Measurements from ENCODE around the gene CFAP74. TPM values are rescaled to one million over a fixed set of nuclear protein-coding genes. Genes with fewer than 3 reads are reported as not detected.

The CFAP74 gene
- total and polyA plus RNA-seq, 2 of the 4 experiments (the other 2 are of a cell fraction): not detected

GRCh38 chr1:1920608-1921458 is 82.8 kb downstream of the CFAP74 start:
- no peak overlapping the region for H3K18ac ChIP-seq (ENCODE audit: low read depth, low read length)
- dilution Hi-C loops (cut with HindIII; ENCODE audit: low sequenced_read_pairs, unreplicated experiment) (no loop called here), in situ Hi-C loops (cut with MboI; ENCODE audit: low sequenced_read_pairs) (no loop called here), intact Hi-C loops (cut with micrococcal nuclease) (no loop called here)
- DNase-seq (no peak), ATAC-seq (ENCODE audit: low read depth) (no peak)
- H2BK5ac ChIP-seq (ENCODE audit: low read depth, low read length, poor library complexity, severe bottlenecking): no peak overlapping the region
- TF ChIP-seq RCOR1 (IDR thresholded peaks at IDR 0.05; ENCODE audit: insufficient replicate concordance, low read length) (no peak), POLR2A (IDR thresholded peaks at IDR 0.05; ENCODE audit: low read depth, low read length) (no peak), BHLHE40 (IDR thresholded peaks at IDR 0.05; ENCODE audit: low read depth, low read length) (no peak), SMC3 (IDR thresholded peaks at IDR 0.05; ENCODE audit: low read depth, low read length) (no peak)
- TF ChIP-seq, protein P1, sequence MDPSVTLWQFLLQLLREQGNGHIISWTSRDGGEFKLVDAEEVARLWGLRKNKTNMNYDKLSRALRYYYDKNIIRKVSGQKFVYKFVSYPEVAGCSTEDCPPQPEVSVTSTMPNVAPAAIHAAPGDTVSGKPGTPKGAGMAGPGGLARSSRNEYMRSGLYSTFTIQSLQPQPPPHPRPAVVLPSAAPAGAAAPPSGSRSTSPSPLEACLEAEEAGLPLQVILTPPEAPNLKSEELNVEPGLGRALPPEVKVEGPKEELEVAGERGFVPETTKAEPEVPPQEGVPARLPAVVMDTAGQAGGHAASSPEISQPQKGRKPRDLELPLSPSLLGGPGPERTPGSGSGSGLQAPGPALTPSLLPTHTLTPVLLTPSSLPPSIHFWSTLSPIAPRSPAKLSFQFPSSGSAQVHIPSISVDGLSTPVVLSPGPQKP (IDR thresholded peaks at IDR 0.05; ENCODE audit: borderline replicate concordance, low read depth, low read length): no peak
- no peaks in the 10 kb centered on the region for H4K20me1 ChIP-seq (ENCODE audit: insufficient read depth, low read length)
- H3K4me3 ChIP-seq (ENCODE audit: insufficient read depth, low read depth, low read length): no peak overlapping the region
- no peak overlapping the region for H3K27ac ChIP-seq (ENCODE audit: insufficient read depth, low read length)
- no peak overlapping the region for H2AFZ ChIP-seq (replicated peaks; ENCODE audit: low read length, poor library complexity)
- no peak overlapping the region for H3K14ac ChIP-seq (replicated peaks; ENCODE audit: low read depth, low read length)
- H2BK120ac ChIP-seq (ENCODE audit: low read depth, low read length): no peak overlapping the region
- no peaks in the 10 kb centered on the region for H3K36me3 ChIP-seq (ENCODE audit: control insufficient read depth, insufficient read depth, low read length)
- H2BK15ac ChIP-seq (ENCODE audit: low read depth, low read length): no peak overlapping the region
- no TSS peak for BruUV-seq (replicated peaks)
- H2AK5ac ChIP-seq (ENCODE audit: low read depth, low read length): no peak overlapping the region
- no peak overlapping the region for H4K8ac ChIP-seq (ENCODE audit: low read depth in 2 of 2, low read length in 2 of 2)
- H4K5ac ChIP-seq (ENCODE audit: low read depth, low read length): no peak overlapping the region
- 84% methylated on average over 14 of the region's 27 CpGs; no CpG with 5 or more reads in 1 of the 2 experiments for WGBS, 2 experiments (ENCODE audit: extremely low coverage in 2 of 2, insufficient read length in 1 of 2)
- H2AK9ac ChIP-seq (replicated peaks; ENCODE audit: low read depth, low read length, poor library complexity): peak overlapping the region; percentile 28
- ChIA-PET CTCF (no interaction called here), POLR2A (ENCODE audit: unreplicated experiment) (no interaction called here)
- peaks cover 2% of the 10 kb centered on the region; the same call in 1 of the 2 replicates for H3K4me1 ChIP-seq (ENCODE audit: control insufficient read depth, insufficient read depth, low read length)
- H3K23ac ChIP-seq (ENCODE audit: low read depth, low read length): no peak overlapping the region
- H3K4me2 ChIP-seq (ENCODE audit: low read depth, low read length): no peak overlapping the region
- no peak overlapping the region for H3K56ac ChIP-seq (ENCODE audit: extremely low read depth, insufficient read depth, low read length)
- H3K9me1 ChIP-seq (ENCODE audit: insufficient read depth, low read length): peaks cover 4% of the 10 kb centered on the region; the same call in 1 of the 2 replicates
- no peak overlapping the region for H4K91ac ChIP-seq (ENCODE audit: insufficient read depth, low read depth, low read length)
- no peak overlapping the region for H3K9ac ChIP-seq (ENCODE audit: low read depth, low read length)
- no peak overlapping the region for H2BK20ac ChIP-seq (ENCODE audit: low read depth, low read length)
- H3K9me3 ChIP-seq (ENCODE audit: control insufficient read depth, insufficient read depth, low read length): no peaks in the 10 kb centered on the region
- H3K27me3 ChIP-seq (ENCODE audit: control insufficient read depth, insufficient read depth, low read length): peaks cover 4% of the 10 kb centered on the region; the same call in 1 of the 2 replicates
- H3K4ac ChIP-seq (ENCODE audit: low read depth, low read length): no peak overlapping the region
- H3K79me1 ChIP-seq (ENCODE audit: low read depth in 1 of 2, low read length in 2 of 2): no peaks in the 10 kb centered on the region
